Parathyroid adenoma (tissue), 2 donors: ENCODE measurements around the gene NCOA3.
"Not testable (repeated sequence)": the region's sequence is repeated elsewhere in the genome, so short reads cannot be mapped to it uniquely, and the experiment has no call there.

ENCODE experiments used
- H2AFZ ChIP-seq: fragments of 300-600 bp; sonication (generic); one replicate; pipeline ENCODE4 v1.7.0; 2017; ENCODE audit warnings: antibody characterized with exemption, mild to moderate bottlenecking
- H3K27ac ChIP-seq: fragments of 300-600 bp; sonication (generic); one replicate; pipeline ENCODE4 v1.7.0; 2017
- H3K27me3 ChIP-seq: fragments of 300-600 bp; sonication (generic); one replicate; pipeline ENCODE4 v1.7.0; 2017; ENCODE audit warnings: low read length; ENCODE audit not compliant: control insufficient read depth, insufficient read depth
- H3K36me3 ChIP-seq: fragments of 300-600 bp; sonication (generic); one replicate; pipeline ENCODE4 v1.7.0; 2017; ENCODE audit warnings: low read length; ENCODE audit not compliant: control insufficient read depth, insufficient read depth
- H3K4me1 ChIP-seq: fragments of 300-600 bp; sonication (generic); one replicate; pipeline ENCODE4 v1.7.0; 2017; ENCODE audit warnings: control low read depth
- H3K4me2 ChIP-seq: fragments of 300-600 bp; sonication (generic); one replicate; pipeline ENCODE4 v1.7.0; 2017; ENCODE audit warnings: low read length
- H3K4me3 ChIP-seq: fragments of 300-600 bp; sonication (generic); one replicate; pipeline ENCODE4 v1.7.0; 2017; ENCODE audit warnings: low read depth, low read length
- H3K79me2 ChIP-seq: fragments of 300-600 bp; sonication (generic); one replicate; pipeline ENCODE4 v1.7.0; 2017; ENCODE audit warnings: control low read depth
- H3K9ac ChIP-seq: fragments of 300-600 bp; sonication (generic); one replicate; pipeline ENCODE4 v1.7.0; 2017; ENCODE audit warnings: mild to moderate bottlenecking
- H3K9me3 ChIP-seq: fragments of 300-600 bp; sonication (generic); one replicate; pipeline ENCODE4 v1.7.0; 2017; ENCODE audit warnings: low read length; ENCODE audit not compliant: control insufficient read depth
- TF ChIP-seq, protein P1 (sequence below): fragments of 300-600 bp; sonication (generic); IDR thresholded peaks from one replicate; pipeline ENCODE4 v1.7.0; 2017; ENCODE audit warnings: antibody characterized with exemption, mild to moderate bottlenecking
- donor health status: primary hyperparathyroidism.

NCOA3 gene

GRCh38 chr20:47594157-47594556 lies 92.5 kb downstream of the NCOA3 start:
- no peaks in the 10 kb centered on the region for H3K27me3 ChIP-seq
- H3K27ac ChIP-seq: no peak overlapping the region
- peaks cover 17% of the 10 kb centered on the region for H3K79me2 ChIP-seq
- H3K4me2 ChIP-seq: no peak overlapping the region
- TF ChIP-seq, protein P1, sequence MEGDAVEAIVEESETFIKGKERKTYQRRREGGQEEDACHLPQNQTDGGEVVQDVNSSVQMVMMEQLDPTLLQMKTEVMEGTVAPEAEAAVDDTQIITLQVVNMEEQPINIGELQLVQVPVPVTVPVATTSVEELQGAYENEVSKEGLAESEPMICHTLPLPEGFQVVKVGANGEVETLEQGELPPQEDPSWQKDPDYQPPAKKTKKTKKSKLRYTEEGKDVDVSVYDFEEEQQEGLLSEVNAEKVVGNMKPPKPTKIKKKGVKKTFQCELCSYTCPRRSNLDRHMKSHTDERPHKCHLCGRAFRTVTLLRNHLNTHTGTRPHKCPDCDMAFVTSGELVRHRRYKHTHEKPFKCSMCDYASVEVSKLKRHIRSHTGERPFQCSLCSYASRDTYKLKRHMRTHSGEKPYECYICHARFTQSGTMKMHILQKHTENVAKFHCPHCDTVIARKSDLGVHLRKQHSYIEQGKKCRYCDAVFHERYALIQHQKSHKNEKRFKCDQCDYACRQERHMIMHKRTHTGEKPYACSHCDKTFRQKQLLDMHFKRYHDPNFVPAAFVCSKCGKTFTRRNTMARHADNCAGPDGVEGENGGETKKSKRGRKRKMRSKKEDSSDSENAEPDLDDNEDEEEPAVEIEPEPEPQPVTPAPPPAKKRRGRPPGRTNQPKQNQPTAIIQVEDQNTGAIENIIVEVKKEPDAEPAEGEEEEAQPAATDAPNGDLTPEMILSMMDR: no peak
- H2AFZ ChIP-seq: no peak overlapping the region
- no peak overlapping the region for H3K4me3 ChIP-seq
- H3K9me3 ChIP-seq: no peaks in the 10 kb centered on the region
- no peaks in the 10 kb centered on the region for H3K4me1 ChIP-seq
- H3K9ac ChIP-seq: no peak overlapping the region
- H3K36me3 ChIP-seq: no peaks in the 10 kb centered on the region

DNA sequence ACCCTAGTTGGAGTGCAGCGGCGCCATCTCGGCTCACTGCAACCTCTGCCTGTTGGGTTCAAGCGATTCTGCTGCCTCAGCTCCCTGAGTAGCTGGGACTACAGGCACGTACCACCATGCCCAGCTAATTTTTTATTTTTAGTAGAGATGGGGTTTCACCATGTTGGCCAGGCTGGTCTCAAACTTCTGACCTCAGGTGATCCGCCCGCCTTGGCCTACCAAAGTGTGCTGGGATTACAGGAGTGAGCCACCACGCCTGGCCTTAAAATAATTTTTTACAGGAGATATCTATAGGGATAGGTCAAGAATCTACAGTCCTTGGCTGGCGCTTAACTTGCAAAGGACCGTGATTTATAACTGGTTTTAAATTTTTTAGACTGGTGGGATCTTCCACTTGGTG lies 93.5 kb downstream of the NCOA3 start:
- H3K27ac ChIP-seq, H3K36me3 ChIP-seq: not testable (repeated sequence)

GRCh38 chr20:47596003-47596571 lies 94.4 kb downstream of the NCOA3 start:
- Histone ChIP-seq H3K4me3 (no peak overlapping the region), H3K79me2 (peaks cover 25% of the 10 kb centered on the region), H3K27ac (no peak overlapping the region), H3K4me1 (no peaks in the 10 kb centered on the region), H2AFZ (no peak overlapping the region), H3K36me3 (no peaks in the 10 kb centered on the region), H3K9ac (no peak overlapping the region), H3K4me2 (no peak overlapping the region), H3K27me3 (no peaks in the 10 kb centered on the region), H3K9me3 (no peaks in the 10 kb centered on the region)
- TF ChIP-seq, protein P1: no peak

More for the DNA sequence above, 93.5 kb downstream of the NCOA3 start:
- not testable (repeated sequence) for H3K27me3 ChIP-seq, H3K4me2 ChIP-seq, H3K9me3 ChIP-seq, H2AFZ ChIP-seq, H3K9ac ChIP-seq, H3K4me3 ChIP-seq, H3K4me1 ChIP-seq
- peaks cover 21% of the 10 kb centered on the region for H3K79me2 ChIP-seq

DNA sequence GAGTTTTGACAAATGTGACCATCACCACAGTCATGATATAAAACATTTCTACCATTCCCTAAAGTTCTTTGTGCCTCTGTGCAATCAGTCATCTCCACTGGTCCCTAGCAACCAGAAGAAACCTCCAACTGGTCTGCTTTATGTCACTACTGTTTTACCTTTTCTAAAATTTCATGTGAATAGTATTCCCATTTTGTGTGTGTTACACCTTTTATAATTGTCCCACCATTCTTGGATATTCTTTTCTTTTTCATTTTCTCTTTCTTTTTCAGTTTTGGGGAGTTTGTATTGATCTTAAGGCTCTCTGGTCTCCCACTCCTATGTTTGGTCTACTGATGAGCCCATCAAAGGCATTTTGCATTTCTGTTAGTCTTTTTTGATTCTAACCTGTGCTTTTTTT lies 95.4 kb downstream of the NCOA3 start:
- Histone ChIP-seq H3K9ac (no peak overlapping the region), H3K4me2 (no peak overlapping the region), H3K4me1 (no peaks in the 10 kb centered on the region), H3K4me3 (no peak overlapping the region), H2AFZ (no peak overlapping the region), H3K36me3 (no peaks in the 10 kb centered on the region), H3K9me3 (no peaks in the 10 kb centered on the region), H3K27me3 (no peaks in the 10 kb centered on the region), H3K27ac (no peak overlapping the region), H3K79me2 (peaks cover 25% of the 10 kb centered on the region)
- TF ChIP-seq, protein P1: no peak

GRCh38 chr20:47598911-47599744 lies 97.4 kb downstream of the NCOA3 start:
- H3K9ac ChIP-seq: no peak overlapping the region
- H2AFZ ChIP-seq: no peak overlapping the region

More at GRCh38 chr20:47598911-47599744, 97.4 kb downstream of the NCOA3 start:
- Histone ChIP-seq H3K27me3 (no peaks in the 10 kb centered on the region), H3K4me2 (no peak overlapping the region), H3K4me1 (no peaks in the 10 kb centered on the region), H3K79me2 (peaks cover 29% of the 10 kb centered on the region), H3K36me3 (no peaks in the 10 kb centered on the region), H3K9me3 (no peaks in the 10 kb centered on the region), H3K27ac (no peak overlapping the region), H3K4me3 (no peak overlapping the region)
- TF ChIP-seq, protein P1: no peak
